Activated naive CD4-positive, alpha-beta T cell treated with anti-CD3 and anti-CD28 coated beads, Interleukin-2, amount 50 U/mL, for 24 hours (primary cell): ENCODE results near the gene TPSAB1.
"Not testable (repeated sequence)": the region's sequence is repeated elsewhere in the genome, so short reads cannot be mapped to it uniquely, and the experiment has no call there.

Experiments
- H3K27ac Mint-ChIP-seq: one replicate; pipeline ENCODE4 v1.8.0; 2021; ENCODE audit warnings: mild to moderate bottlenecking, mixed read lengths
- H3K27me3 Mint-ChIP-seq: one replicate; pipeline ENCODE4 v1.8.0; 2021; ENCODE audit warnings: mixed read lengths
- H3K36me3 Mint-ChIP-seq: one replicate; pipeline ENCODE4 v1.8.0; 2021; ENCODE audit warnings: mixed read lengths
- H3K4me1 Mint-ChIP-seq: one replicate; pipeline ENCODE4 v1.8.0; 2021; ENCODE audit warnings: mixed read lengths
- H3K4me3 Mint-ChIP-seq: one replicate; pipeline ENCODE4 v1.8.0; 2021; ENCODE audit warnings: mild to moderate bottlenecking, mixed read lengths
- H3K9me3 Mint-ChIP-seq: one replicate; pipeline ENCODE4 v1.8.0; 2021; ENCODE audit warnings: mixed read lengths

The TPSAB1 gene

DNA sequence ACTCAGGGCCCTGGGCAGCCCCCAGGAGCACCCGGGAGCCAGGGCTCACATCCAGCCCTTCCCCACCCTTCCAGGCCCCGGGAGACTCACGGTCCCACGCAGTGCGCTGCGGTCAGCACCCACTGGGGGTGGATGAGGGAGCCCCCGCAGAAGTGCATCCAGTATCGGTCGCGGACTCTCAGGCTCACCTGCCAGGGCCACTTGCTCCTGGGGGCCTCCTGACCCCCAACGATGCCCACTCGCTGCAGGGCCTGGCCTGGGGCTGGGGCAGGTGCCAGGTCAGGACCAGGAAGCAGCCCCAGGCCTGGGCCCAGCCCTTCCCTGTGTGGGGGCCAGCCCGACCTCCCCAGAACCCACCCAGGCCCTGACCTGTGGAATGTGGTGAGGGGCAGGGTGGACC is 11.0 kb upstream of the TPSAB1 start:
- not testable (repeated sequence) for H3K4me1 Mint-ChIP-seq, H3K27ac Mint-ChIP-seq, H3K9me3 Mint-ChIP-seq, H3K27me3 Mint-ChIP-seq, H3K36me3 Mint-ChIP-seq, H3K4me3 Mint-ChIP-seq

DNA sequence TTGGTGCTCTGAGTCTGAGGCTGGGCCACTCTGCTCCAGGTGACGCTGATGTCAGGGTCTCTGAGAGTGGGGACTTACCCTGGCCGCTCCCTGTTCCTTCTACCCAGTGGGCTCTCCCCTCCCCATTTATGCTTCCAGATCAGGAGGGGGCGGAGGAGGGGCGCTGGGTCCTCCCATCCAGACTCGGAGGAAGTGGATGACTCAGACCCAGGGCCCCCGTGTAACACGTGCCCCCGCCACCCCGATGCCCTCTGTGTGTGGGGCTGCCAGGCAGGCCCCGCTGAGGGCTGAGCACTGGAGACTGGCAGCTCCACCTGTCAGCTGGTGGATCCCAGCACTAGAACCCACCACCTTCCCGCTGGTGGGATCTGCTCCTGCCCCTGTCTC is 10.4 kb upstream of the TPSAB1 start, which contains the start of gene TPSB2:
Gene TPSB2, minus strand, starts transcription at position 101 of the 387 bp plus-strand sequence. CDS start 233 bp downstream, outside the sequence.
- not testable (repeated sequence) for H3K9me3 Mint-ChIP-seq, H3K4me3 Mint-ChIP-seq, H3K36me3 Mint-ChIP-seq, H3K27ac Mint-ChIP-seq, H3K4me1 Mint-ChIP-seq, H3K27me3 Mint-ChIP-seq

DNA sequence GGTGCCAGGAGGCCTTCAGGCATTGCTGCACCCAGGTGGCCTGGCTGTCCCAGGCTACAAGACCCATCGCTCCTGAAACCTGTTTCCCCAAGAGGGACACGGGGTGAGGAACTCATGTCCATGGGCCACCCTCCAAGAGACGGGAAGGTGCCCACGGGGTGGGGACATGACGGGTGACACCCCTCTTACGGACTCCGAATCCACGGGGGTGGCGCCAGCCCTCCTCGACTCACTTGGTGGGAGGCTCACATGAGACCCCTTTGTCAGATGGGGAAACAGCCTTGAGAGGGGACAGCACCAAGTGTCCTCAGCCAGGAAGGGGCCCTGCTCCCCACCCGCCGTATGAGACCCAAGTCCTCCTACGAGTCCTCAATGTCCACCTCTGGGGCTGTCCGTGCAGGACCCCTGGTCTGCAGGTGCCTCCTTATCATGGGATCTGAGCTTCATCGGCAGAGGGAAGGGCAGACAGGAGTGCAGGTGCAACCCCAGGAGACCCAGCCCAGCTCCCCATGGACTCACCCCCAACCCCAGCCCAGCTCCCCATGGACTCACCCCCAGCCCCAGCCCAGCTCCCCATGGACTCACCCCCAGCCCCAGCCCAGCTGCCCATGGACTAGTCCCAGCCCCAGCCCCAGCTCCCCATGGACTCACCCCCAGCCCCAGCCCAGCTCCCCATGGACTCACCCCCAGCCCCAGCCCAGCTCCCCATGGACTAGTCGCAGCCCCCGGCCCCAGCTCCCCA is 9.9 kb upstream of the TPSAB1 start:
- H3K4me1 Mint-ChIP-seq, H3K36me3 Mint-ChIP-seq, H3K27me3 Mint-ChIP-seq, H3K4me3 Mint-ChIP-seq, H3K27ac Mint-ChIP-seq, H3K9me3 Mint-ChIP-seq: not testable (repeated sequence)

DNA sequence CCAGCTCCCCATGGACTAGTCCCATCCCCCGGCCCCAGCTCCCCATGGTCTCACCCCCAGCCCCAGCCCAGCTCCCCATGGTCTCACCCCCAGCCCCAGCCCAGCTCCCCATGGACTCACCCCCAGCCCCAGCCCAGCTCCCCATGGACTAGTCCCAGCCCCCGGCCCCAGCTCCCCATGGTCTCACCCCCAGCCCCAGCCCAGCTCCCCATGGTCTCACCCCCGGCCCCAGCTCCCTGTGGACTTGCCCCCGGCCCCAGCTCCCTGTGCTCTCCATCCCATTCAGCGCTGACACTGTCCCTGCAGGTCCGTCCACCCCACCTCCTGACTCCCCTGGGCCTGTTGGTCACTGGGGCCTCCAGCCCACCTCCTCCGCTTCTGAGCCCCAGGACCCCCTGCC is 9.2 kb upstream of the TPSAB1 start:
- not testable (repeated sequence) for H3K4me1 Mint-ChIP-seq, H3K27me3 Mint-ChIP-seq, H3K27ac Mint-ChIP-seq, H3K4me3 Mint-ChIP-seq, H3K9me3 Mint-ChIP-seq, H3K36me3 Mint-ChIP-seq

DNA sequence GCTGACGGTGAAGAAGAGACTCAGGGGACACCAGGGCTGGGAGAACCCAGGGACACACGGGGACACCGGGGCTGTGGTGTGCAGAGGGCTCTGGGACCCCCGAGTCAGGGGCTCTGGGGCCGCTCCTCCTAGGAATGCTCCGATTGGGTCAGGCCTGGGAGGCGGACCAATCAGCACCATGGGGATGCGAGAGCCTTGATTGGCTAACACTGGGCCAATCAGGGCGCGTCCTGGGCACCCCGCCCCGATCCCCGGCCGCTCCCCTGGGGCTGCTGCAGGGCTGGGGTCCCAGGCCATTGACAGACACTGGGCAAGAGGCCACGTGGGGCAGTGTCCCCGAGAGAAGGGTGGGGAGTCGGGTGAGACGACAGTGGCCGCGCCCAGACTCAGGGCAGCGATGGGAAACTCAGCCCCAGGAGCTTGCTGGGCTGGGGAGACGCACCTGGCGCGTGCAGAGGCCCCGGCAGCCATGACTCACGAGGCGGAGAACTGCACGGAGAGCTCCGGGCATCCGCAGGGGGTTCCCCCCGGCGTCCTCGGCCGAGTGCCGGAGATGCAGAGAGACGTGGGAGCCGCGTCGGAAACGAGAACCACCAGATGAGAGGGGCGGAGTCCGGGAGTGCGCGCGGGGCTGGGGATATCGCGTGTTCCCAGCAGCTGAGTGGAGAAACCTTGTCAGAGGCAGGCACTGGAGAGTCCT is 8.3 kb upstream of the TPSAB1 start:
- not testable (repeated sequence) for H3K4me3 Mint-ChIP-seq, H3K27me3 Mint-ChIP-seq, H3K36me3 Mint-ChIP-seq, H3K27ac Mint-ChIP-seq, H3K9me3 Mint-ChIP-seq, H3K4me1 Mint-ChIP-seq

DNA sequence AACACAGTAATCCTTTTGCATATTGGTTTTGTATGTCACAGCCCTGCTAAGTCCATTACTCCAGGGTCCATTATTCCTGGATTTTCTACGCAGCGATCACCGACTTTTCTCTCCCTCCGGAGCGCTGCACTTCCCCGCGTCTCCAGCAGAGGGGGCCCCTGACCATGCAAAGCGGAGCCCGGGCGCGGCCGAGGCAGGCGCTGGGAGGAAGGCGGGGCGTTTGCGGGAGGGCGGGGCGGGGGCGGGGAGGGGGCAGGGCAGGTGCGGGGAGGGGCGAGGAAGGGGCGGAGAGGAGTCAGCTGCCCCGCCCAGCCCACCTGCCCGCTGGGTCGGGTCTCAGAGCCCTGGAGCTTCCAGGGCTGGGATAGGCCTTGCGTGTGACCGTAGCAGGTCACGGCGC is 3.8 kb upstream of the TPSAB1 start:
- not testable (repeated sequence) for H3K9me3 Mint-ChIP-seq, H3K36me3 Mint-ChIP-seq, H3K4me3 Mint-ChIP-seq, H3K27me3 Mint-ChIP-seq, H3K27ac Mint-ChIP-seq, H3K4me1 Mint-ChIP-seq

DNA sequence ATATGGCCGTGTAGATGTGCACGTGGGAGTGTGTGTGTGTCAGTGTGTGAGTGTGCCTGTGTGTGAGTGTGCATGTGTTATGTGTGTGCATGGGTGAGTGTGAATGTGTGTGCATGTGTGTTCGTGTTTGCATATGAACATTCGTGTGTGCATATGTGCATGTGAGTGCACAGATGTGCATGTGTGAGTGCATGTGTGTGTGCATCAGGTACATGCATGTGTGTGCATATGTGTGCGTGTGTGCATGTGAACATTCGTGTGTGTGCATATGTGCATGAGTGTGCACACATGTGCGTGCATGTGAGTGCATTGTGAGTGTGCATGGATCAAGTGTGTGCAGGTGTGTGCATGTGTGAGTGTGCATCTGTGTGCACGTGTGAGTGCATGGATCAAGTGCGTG is 2.5 kb upstream of the TPSAB1 start:
- H3K4me1 Mint-ChIP-seq, result no peaks in the 10 kb centered on the region
- H3K27ac Mint-ChIP-seq, result no peak overlapping the region
- H3K4me3 Mint-ChIP-seq, result no peak overlapping the region
- no peaks in the 10 kb centered on the region for H3K36me3 Mint-ChIP-seq
- H3K9me3 Mint-ChIP-seq, result no peaks in the 10 kb centered on the region
- H3K27me3 Mint-ChIP-seq, result no peaks in the 10 kb centered on the region

DNA sequence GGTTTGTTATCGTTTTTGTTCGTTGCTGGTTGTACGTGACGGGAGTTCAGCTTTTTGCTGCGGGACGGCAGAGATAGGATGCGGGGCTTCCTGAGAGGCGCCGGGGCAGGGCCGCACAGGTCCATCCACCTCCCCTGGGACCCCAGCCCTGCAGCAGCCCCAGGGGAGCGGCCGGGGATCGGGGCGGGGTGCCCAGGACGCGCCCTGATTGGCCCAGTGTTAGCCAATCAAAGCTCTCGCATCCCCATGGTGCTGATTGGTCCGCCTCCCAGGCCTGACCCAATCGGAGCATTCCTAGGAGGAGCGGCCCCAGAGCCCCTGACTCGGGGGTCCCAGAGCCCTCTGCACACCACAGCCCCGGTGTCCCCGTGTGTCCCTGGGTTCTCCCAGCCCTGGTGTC is 1.6 kb upstream of the TPSAB1 start:
- H3K9me3 Mint-ChIP-seq, H3K27ac Mint-ChIP-seq, H3K4me1 Mint-ChIP-seq, H3K4me3 Mint-ChIP-seq, H3K36me3 Mint-ChIP-seq, H3K27me3 Mint-ChIP-seq: not testable (repeated sequence)

DNA sequence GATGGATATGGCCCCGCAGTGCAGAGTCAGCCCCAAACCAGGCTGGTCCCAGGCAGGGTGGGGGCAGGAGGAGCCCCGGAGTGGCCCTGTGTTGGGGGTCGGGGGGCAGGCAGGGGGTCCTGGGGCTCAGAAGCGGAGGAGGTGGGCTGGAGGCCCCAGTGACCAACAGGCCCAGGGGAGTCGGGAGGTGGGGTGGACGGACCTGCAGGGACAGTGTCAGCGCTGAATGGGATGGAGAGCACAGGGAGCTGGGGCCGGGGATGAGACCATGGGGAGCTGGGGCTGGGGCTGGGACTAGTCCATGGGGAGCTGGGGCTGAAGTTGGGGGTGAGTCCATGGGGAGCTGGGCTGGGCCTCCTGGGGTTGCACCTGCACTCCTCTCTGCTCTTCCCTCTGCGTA is 930 bp upstream of the TPSAB1 start:
- not testable (repeated sequence) for H3K4me1 Mint-ChIP-seq, H3K36me3 Mint-ChIP-seq, H3K27ac Mint-ChIP-seq, H3K4me3 Mint-ChIP-seq, H3K27me3 Mint-ChIP-seq, H3K9me3 Mint-ChIP-seq

DNA sequence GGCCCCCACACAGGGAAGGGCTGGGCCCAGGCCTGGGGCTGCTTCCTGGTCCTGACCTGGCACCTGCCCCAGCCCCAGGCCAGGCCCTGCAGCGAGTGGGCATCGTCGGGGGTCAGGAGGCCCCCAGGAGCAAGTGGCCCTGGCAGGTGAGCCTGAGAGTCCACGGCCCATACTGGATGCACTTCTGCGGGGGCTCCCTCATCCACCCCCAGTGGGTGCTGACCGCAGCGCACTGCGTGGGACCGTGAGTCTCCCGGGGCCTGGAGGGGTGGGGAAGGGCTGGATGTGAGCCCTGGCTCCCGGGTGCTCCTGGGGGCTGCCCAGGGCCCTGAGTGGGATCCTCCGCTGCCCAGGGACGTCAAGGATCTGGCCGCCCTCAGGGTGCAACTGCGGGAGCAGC is 576 bp downstream of the TPSAB1 start:
- not testable (repeated sequence) for H3K27ac Mint-ChIP-seq, H3K36me3 Mint-ChIP-seq, H3K4me1 Mint-ChIP-seq, H3K27me3 Mint-ChIP-seq, H3K9me3 Mint-ChIP-seq, H3K4me3 Mint-ChIP-seq

DNA sequence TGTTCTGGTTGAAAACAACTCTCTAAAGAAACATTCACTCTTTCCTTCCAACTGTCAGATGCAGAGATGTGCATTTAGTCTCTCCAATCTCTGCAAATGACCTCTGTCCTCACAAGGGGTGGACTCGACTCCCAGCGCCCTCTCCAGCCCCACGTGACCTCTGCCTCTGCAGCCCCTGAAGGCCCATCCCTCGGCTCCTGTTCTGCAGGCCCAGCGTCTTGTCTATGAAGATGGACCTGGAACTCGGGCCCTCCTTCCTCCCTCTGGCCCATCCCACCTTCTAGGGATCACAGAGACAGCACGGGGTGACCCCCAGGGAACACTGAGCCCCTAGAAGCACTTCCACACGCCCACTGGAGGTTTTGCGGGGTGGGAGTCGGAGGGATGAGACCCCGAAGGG is 2.9 kb downstream of the TPSAB1 start:
- peak overlapping the region; percentile 6 for H3K27ac Mint-ChIP-seq
- not testable (repeated sequence) for H3K36me3 Mint-ChIP-seq, H3K9me3 Mint-ChIP-seq, H3K27me3 Mint-ChIP-seq, H3K4me3 Mint-ChIP-seq, H3K4me1 Mint-ChIP-seq

DNA sequence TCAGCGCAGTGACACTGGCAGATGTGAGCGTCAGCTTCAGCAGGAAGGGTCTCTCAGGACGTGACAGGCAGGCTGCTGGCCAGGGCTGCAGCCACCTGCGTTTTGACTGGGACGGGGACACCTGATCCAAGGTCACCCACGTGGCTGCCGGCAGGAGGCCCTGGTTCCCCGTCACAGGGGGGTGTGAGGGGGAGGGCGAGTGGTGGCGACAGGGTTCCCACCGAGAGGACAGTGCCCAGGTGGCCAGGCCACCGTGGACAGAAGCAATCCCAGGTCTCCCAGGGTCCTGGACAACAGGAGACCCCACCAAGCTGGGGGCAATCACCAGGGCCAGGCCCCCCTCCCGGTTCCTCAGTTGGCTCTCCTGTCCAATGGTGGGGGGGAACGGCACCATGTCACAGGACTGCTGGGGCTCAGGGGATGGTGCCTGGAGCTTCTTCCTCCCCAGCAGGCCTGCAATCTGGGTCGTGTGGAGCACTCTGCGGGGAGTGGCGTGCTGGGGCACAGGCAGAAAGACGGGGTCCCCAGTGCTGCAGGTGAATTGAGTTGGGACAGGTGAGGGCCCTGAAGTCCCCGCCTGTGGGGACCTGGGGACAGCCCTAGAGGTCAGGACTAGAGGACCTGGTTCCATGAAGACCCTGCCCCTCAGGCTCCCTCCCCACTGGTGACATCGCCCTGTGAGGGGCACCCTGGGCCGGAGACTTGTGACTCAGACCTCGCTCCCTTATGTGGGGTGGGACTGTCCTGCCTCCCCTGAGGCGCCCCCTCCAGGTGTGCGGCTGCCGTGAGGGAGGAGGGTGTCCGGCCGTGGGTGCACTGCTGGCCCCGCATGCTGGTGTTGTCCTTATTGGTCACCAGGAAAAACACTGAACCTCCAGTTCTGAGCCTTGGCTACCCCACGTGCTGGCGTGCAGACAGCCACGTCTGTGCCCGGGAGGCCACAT is 3.7 kb downstream of the TPSAB1 start:
- not testable (repeated sequence) for H3K27ac Mint-ChIP-seq

DNA sequence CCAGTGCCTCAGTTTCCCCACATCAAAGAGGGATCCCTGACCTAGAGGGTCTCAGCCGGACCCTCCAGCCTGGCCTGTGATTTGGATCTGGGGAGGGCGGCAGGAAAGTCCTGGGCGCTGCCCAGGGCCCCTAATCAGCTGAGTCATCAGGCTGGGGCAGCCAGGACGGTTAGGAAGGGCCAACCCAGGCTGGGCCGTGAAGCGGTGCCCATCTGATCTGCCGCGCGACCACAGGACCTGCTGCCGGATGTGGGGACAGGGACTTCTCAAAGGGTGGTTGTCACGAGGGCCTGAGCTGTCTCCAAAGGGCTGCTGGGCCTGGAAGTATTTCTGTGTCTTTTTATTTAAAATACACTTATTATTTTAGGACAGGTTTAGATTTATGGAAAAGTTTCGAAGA is 4.4 kb downstream of the TPSAB1 start:
- Mint-ChIP-seq H3K36me3 (no peaks in the 10 kb centered on the region), H3K4me1 (no peaks in the 10 kb centered on the region), H3K27ac (no peak overlapping the region), H3K27me3 (peaks cover 2% of the 10 kb centered on the region), H3K4me3 (no peak overlapping the region), H3K9me3 (no peaks in the 10 kb centered on the region)

More for the DNA sequence above, 3.7 kb downstream of the TPSAB1 start:
- not testable (repeated sequence) for H3K27me3 Mint-ChIP-seq, H3K9me3 Mint-ChIP-seq, H3K36me3 Mint-ChIP-seq, H3K4me3 Mint-ChIP-seq, H3K4me1 Mint-ChIP-seq

DNA sequence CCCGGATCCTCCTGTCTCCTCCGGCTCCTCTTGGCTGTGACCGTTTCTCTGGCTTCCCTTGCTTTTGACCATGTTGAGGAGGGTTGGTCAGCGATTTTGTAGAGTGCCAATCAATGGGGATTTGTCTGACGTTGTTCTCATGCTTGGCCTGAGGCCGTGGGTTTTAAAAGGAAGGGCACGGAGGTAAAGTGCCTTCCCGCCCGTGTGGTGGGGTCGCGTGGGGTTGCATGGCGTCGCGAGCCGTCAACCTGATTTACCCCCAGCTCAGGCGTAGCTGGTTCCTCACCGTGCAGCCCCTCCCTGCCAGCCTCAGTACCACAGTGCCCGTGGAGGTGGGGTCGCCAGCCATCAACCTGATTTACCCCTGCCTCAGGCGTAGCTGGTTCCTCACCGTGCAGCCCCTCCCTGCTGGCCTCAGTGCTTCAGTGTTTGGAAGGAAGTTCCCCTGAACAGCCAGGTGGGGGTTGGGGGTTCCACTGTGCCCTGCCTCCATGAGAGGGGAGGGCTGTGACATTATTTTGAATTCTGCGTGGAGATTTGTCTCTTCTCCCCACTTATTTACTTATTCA is 5.0 kb downstream of the TPSAB1 start:
- no peak overlapping the region for H3K4me3 Mint-ChIP-seq
- no peaks in the 10 kb centered on the region for H3K36me3 Mint-ChIP-seq
- no peaks in the 10 kb centered on the region for H3K4me1 Mint-ChIP-seq
- no peak overlapping the region for H3K27ac Mint-ChIP-seq
- peaks cover 2% of the 10 kb centered on the region for H3K27me3 Mint-ChIP-seq
- no peaks in the 10 kb centered on the region for H3K9me3 Mint-ChIP-seq

DNA sequence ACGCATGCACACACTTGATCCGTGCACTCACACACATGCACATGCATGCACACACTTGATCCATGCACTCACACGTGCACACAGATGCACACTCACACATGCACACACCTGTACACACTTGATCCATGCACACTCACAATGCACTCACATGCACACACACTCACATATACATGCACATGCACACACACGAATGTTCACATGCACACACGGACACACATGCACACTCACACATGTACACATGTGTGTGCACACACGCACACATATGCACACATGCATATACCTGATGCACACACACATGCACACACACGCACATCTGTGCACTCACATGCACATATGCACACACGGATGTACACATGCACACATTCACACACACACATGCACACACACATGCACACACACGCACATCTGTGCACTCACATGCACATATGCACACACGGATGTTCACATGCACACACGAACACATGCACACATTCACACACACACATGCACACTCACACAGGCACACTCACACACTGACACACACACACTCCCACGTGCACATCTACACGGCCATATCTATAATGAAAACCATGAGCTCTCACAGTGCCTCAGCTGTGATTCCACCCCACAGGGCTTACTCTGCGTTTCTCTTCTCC is 7.5 kb downstream of the TPSAB1 start:
- H3K9me3 Mint-ChIP-seq, H3K27me3 Mint-ChIP-seq, H3K27ac Mint-ChIP-seq: not testable (repeated sequence)

More for the DNA sequence above, 7.5 kb downstream of the TPSAB1 start:
- H3K4me1 Mint-ChIP-seq, H3K4me3 Mint-ChIP-seq, H3K36me3 Mint-ChIP-seq: not testable (repeated sequence)
